Right cardiac atrium (tissue), 5 donors: ENCODE results near the gene TMEM175. TPM values are rescaled to one million over a fixed set of nuclear protein-coding genes. Genes with fewer than 3 reads are reported as not detected.

ENCODE experiments used
- ATAC-seq, 2 donors: fragments of 200-7000 bp; cut with Tn5 transposase; one replicate each; pipeline versions ENCODE4 v1.8.0 to v1.9.1; 2020; ENCODE audit warnings: moderate library complexity in 2 of 2, mild to moderate bottlenecking in 1 of 2
- DNase-seq, 3 donors: peaks; one replicate each; pipeline ENCODE4 v3.0.0-alpha.2; 2020
- H3K27ac ChIP-seq: one replicate; pipeline ENCODE4 v1.5.1; 2013; ENCODE audit warnings: mild to moderate bottlenecking, low read length, control low read depth, moderate library complexity
- H3K27me3 ChIP-seq: one replicate; pipeline ENCODE4 v1.6.1; 2013; ENCODE audit not compliant: control insufficient read depth, insufficient read depth
- H3K4me1 ChIP-seq: one replicate; pipeline ENCODE4 v1.6.1; 2013; ENCODE audit warnings: low read length; ENCODE audit not compliant: control insufficient read depth, insufficient read depth
- H3K4me3 ChIP-seq: one replicate; pipeline ENCODE4 v1.5.1; 2013; ENCODE audit warnings: low read length, control low read depth
- H3K9me3 ChIP-seq: one replicate; pipeline ENCODE4 v1.6.1; 2013; ENCODE audit warnings: low read length; ENCODE audit not compliant: control insufficient read depth
- WGBS: extraction: QIAGEN DNeasy Blood & Tissue Kit; methylation state at CpG from one replicate; pipeline ENCODE4 v1.1.7; 2013; 5-methylcytosine and 5-hydroxymethylcytosine counted together
- intact Hi-C, 4 donors: fragments of 100-400 bp; cut with DNase I; formaldehyde crosslinking; loops; one replicate each; pipeline versions ENCODE4 v1.11.0 to v1.14.0; 2022 to 2023
- polyA plus RNA-seq: library from polyadenylated mRNA; stranded (reverse); fragments of 200-250 nt; gene quantifications from one replicate; pipeline ENCODE4 v1.2.3, GENCODE V29; 2013
- total RNA-seq, 4 donors: library from RNA; stranded (reverse); fragmentation: NEBNext Ultra II Directional; extraction: Animal tissue kit (Norgen Biotek cat#: 25700); gene quantifications; one replicate each; pipeline ENCODE4 v1.2.1, GENCODE V29; 2021
- donor health status: healthy with polysubstance abuse.
- donor health status: DM: no; HTN: yes; CAD: no.
- donor health status: DM: no; HTN: no; CAD: no.
- donor health status: DM: no; HTN: yes; CAD: no; lungs with severe emphysema.
- donor health status: DM: yes; HTN: yes; CAD: no.

The TMEM175 gene
- total and polyA plus RNA-seq, 5 donors = 20.9 to 31.1 (median 24.0) TPM

DNA sequence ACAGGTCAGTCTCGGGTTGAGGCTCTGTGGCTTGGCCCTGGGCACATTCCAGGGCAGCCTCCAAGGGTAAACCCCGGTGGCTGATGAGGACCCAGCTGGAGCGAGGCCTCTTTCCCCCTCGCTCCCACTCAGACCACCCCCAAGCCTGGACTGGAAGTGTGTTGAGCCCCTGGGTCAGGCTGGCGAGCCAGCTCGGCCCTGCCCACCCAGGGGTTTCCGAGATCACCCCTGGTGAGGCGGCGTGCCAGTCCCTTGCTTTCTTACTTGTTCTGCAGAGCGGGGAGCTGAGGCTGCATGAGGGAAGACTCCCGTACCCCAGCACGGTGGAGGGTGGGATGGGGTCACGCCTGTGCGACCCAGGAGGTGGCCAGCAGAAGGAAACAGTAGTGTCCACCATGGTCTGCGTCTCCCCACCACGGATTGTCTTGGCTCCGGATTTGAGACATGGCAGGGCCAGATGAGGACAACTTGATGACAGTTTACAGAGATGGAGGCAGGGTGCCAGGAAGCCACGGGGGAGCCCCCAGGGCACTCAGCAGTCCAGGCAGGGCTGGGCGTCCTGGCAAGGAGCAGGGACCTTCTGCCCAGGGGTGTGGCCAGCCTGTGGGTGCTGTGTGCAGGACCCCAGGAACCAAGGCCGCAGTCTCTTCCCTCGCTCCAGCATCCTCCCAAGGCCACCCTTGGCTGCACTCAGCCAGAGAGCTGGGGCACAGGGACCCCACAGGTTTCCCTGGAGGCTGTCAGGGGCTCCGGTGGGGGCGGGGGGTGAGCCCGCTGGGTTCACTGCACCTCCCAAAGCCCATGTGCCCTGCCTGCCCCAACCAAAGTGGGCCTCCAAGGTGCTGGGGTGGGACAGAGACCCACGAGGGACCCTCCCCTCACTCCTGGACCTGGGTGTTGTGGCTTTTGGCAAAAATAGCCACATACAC, 72.6 kb downstream of the TMEM175 start:
- H3K4me3 ChIP-seq = no peak overlapping the region
- no peaks in the 10 kb centered on the region for H3K9me3 ChIP-seq
- DNase-seq = peak in 1 of 3 donors; percentile 58
- no peak overlapping the region for H3K27ac ChIP-seq
- intact Hi-C loops = no loop called here
- 69% methylated on average over 25 of the region's 25 CpGs for WGBS
- H3K4me1 ChIP-seq = no peaks in the 10 kb centered on the region
- no peak for ATAC-seq
- no peaks in the 10 kb centered on the region for H3K27me3 ChIP-seq

- ATAC-seq (no peak), DNase-seq (no peak)
- H3K4me3 ChIP-seq = no peak overlapping the region
- no peaks in the 10 kb centered on the region for H3K4me1 ChIP-seq
- H3K9me3 ChIP-seq = no peaks in the 10 kb centered on the region
- intact Hi-C loops = no loop called here
- no peaks in the 10 kb centered on the region for H3K27me3 ChIP-seq
- 90% methylated on average over 5 of the region's 5 CpGs for WGBS
- H3K27ac ChIP-seq = no peak overlapping the region
Measured at GRCh38 chr4:1006856-1007255, 74.6 kb downstream of the TMEM175 start.

Other genes starting within 250 kb of the TMEM175 start
- 10 to 100 TPM; 13.7 to 19.5 (median 16.9) TPM for gene SLC49A3, start 243.3 kb upstream of the TMEM175 start, total RNA-seq
- 10.6 TPM for gene SLC49A3, start 243.3 kb upstream of the TMEM175 start, polyA plus RNA-seq
- gene PCGF3, start 226.6 kb upstream of the TMEM175 start, total RNA-seq = 10 to 100 TPM; 25.0 to 28.6 (median 26.4) TPM
- gene PCGF3, start 226.6 kb upstream of the TMEM175 start, polyA plus RNA-seq = 30.1 TPM
- 1 to 10 TPM; 2.1 to 9.3 (median 4.5) TPM for gene CPLX1, start 106.3 kb upstream of the TMEM175 start, total RNA-seq
- gene CPLX1, start 106.3 kb upstream of the TMEM175 start, polyA plus RNA-seq = 7.2 TPM
- gene GAK, start 144 bp upstream of the TMEM175 start, total RNA-seq = 10 to 100 TPM; 35.5 to 40.2 (median 37.6) TPM
- 45.6 TPM for gene GAK, start 144 bp upstream of the TMEM175 start, polyA plus RNA-seq
- gene DGKQ, start 41.1 kb downstream of the TMEM175 start, total RNA-seq = 1 to 10 TPM; 4.5 to 4.9 (median 4.6) TPM
- gene DGKQ, start 41.1 kb downstream of the TMEM175 start, polyA plus RNA-seq = 3.6 TPM
- gene IDUA, start 54.6 kb downstream of the TMEM175 start, total RNA-seq = 10 to 100 TPM; 14.7 to 17.4 (median 17.1) TPM
- gene IDUA, start 54.6 kb downstream of the TMEM175 start, polyA plus RNA-seq = 8.5 TPM
- gene SLC26A1, start 60.9 kb downstream of the TMEM175 start, total RNA-seq = under 1 TPM in 2 of 4 donors, not detected in 2; 0.36 to 0.37 TPM
- 0.34 TPM for gene SLC26A1, start 60.9 kb downstream of the TMEM175 start, polyA plus RNA-seq
- 10 to 100 TPM; 17.4 to 21.7 (median 20.3) TPM for gene FGFRL1, start 79.2 kb downstream of the TMEM175 start, total RNA-seq
- 19.2 TPM for gene FGFRL1, start 79.2 kb downstream of the TMEM175 start, polyA plus RNA-seq
- gene RNF212, start 181.1 kb downstream of the TMEM175 start, total RNA-seq = 1 to 10 TPM in 3 of 4 donors, under 1 TPM in 1; 0.59 to 2.4 (median 1.5) TPM
- gene RNF212, start 181.1 kb downstream of the TMEM175 start, polyA plus RNA-seq = 1.6 TPM
- gene SPON2, start 240.1 kb downstream of the TMEM175 start, total RNA-seq = 10 to 100 TPM; 12.2 to 27.4 (median 14.2) TPM
- gene SPON2, start 240.1 kb downstream of the TMEM175 start, polyA plus RNA-seq = 9.6 TPM